HepG2 (cell line): ENCODE measurements around the gene NAT10. TPM values are rescaled to one million over a fixed set of nuclear protein-coding genes. Genes with fewer than 3 reads are reported as not detected.

ENCODE experiments used
- ATAC-seq: fragments of 200-7000 bp; cut with Tn5 transposase; 3 replicates; pipeline ENCODE4 v1.9.1; 2020; ENCODE audit warnings: mild to moderate bottlenecking, moderate library complexity
- BruUV-seq: library from RNA; stranded (reverse); fragments of 400-500 nt; replicated peaks from 2 replicates; lab custom pipeline; 2021; lab: Mats Ljungman, UMichigan
- CTCF ChIA-PET: fragments of 300-600 bp; formaldehyde crosslinking; extraction: SDS; loops from one replicate; lab custom pipeline; 2021; ENCODE audit warnings: low total read pairs, inconsistent platforms, low intra/inter-chr PET ratio; lab: Yijun Ruan, JAX
- POLR2A ChIA-PET: fragments of 350-600 bp; sonication (Branson Sonifier 250); formaldehyde crosslinking; loops from one replicate; lab custom pipeline; 2020; ENCODE audit warnings: antibody characterized with exemption, inconsistent platforms; lab: Yijun Ruan, JAX
- DNase-seq: peaks from one replicate; pipeline ENCODE4 v3.0.0-alpha.2; 2015; ENCODE audit warnings: low spot score
- FAIRE-seq: peaks from 3 replicates; lab custom pipeline; 2011; peaks lifted over from hg19 to GRCh38; lab: Jason Lieb, UNC
- H2AFZ ChIP-seq: one replicate; pipeline ENCODE4 v1.6.1; 2011; ENCODE audit warnings: low read length, inconsistent platforms
- H3K27ac ChIP-seq: fragments of 300-600 bp; 3 replicates; pipeline ENCODE4 v1.8.0; 2011; ENCODE audit warnings: mixed run types, mild to moderate bottlenecking, mixed read lengths, low read length, inconsistent platforms; ENCODE audit not compliant: insufficient read depth; ENCODE audit errors: extremely low read length
- H3K27me3 ChIP-seq, 2 experiments: fragments of 200-600 bp in 1 of 2; 2 replicates in 1 of 2; 3 replicates in 1 of 2; pipeline versions ENCODE4 v1.6.0 to v1.8.0; 2011; ENCODE audit warnings: low read length in 2 of 2, mild to moderate bottlenecking in 2 of 2, moderate library complexity in 2 of 2, inconsistent platforms in 1 of 2; ENCODE audit not compliant: insufficient read depth in 2 of 2, control insufficient read depth in 1 of 2
- H3K36me3 ChIP-seq, 2 experiments: fragments of 200-600 bp in 1 of 2; replicated peaks in 1 of 2; 2 replicates in 1 of 2; 3 replicates in 1 of 2; pipeline versions ENCODE4 v1.5.1 to v1.8.0; 2011; ENCODE audit warnings: low read length in 2 of 2, inconsistent platforms in 1 of 2; ENCODE audit not compliant: insufficient read depth in 2 of 2, control insufficient read depth in 1 of 2
- H3K4me1 ChIP-seq: 2 replicates; pipeline ENCODE4 v1.5.1; 2012; ENCODE audit warnings: low read length, inconsistent platforms; ENCODE audit not compliant: insufficient read depth
- H3K4me2 ChIP-seq: 2 replicates; pipeline ENCODE4 v1.6.0; 2011; ENCODE audit warnings: low read depth, low read length, inconsistent platforms
- H3K4me3 ChIP-seq, 3 experiments: fragments of 200-600 bp in 1 of 3; sonication (generic), shearing (Covaris generic) in 1 of 3; replicated peaks in 1 of 3; 2 replicates each; pipeline ENCODE4 v1.5.1; 2011 to 2016; ENCODE audit warnings: low read length in 3 of 3, inconsistent platforms in 2 of 3, low read depth in 2 of 3, mild to moderate bottlenecking in 2 of 3, control low read depth in 1 of 3, mixed read lengths in 1 of 3; ENCODE audit not compliant: insufficient read depth in 1 of 3
- H3K79me2 ChIP-seq: one replicate; pipeline ENCODE4 v1.6.1; 2011; ENCODE audit warnings: low read length, inconsistent platforms; ENCODE audit not compliant: insufficient read depth
- H3K9ac ChIP-seq: 2 replicates; pipeline ENCODE4 v1.6.0; 2011; ENCODE audit warnings: mild to moderate bottlenecking, low read depth, low read length, inconsistent platforms; ENCODE audit not compliant: insufficient read depth
- H3K9me3 ChIP-seq: 2 replicates; pipeline ENCODE4 v1.5.1; 2012; ENCODE audit warnings: mild to moderate bottlenecking, low read length
- H4K20me1 ChIP-seq: 2 replicates; pipeline ENCODE4 v1.6.0; 2011; ENCODE audit warnings: inconsistent platforms, mild to moderate bottlenecking, low read length, moderate library complexity; ENCODE audit not compliant: insufficient read depth
- CBX1 ChIP-seq: IDR thresholded peaks from one replicate; pipeline ENCODE4 v1.6.1; 2016; ENCODE audit warnings: antibody characterized with exemption, low read depth
- CEBPZ ChIP-seq: IDR thresholded peaks from 2 replicates; pipeline ENCODE4 v1.6.1; 2012; ENCODE audit warnings: low read length, improper control_type of control experiment
- GPN1 ChIP-seq: sonication (generic); formaldehyde crosslinking; IDR thresholded peaks from 2 replicates; pipeline ENCODE4 v1.5.1; 2020; ENCODE audit warnings: missing genetic modification reagents, borderline replicate concordance
- HDAC6 ChIP-seq: fragments of 200-600 bp; sonication (generic); IDR thresholded peaks from 2 replicates; pipeline ENCODE4 v1.7.0; 2017; ENCODE audit warnings: mild to moderate bottlenecking, antibody characterized with exemption, low read length, low read depth
- KMT2A ChIP-seq: sonication (generic); formaldehyde crosslinking; IDR thresholded peaks from 2 replicates; pipeline ENCODE4 v1.4.0; 2020; ENCODE audit warnings: missing genetic modification reagents
- NFYC ChIP-seq: IDR thresholded peaks from 2 replicates; pipeline ENCODE4 v1.6.1; 2016; ENCODE audit warnings: missing genetic modification reagents, missing compliant biosample characterization
- POLR2G ChIP-seq: fragments of 200-400 bp; formaldehyde crosslinking; IDR thresholded peaks from 2 replicates; pipeline ENCODE4 v1.6.1; 2018; ENCODE audit warnings: mild to moderate bottlenecking, low read depth, low read length, moderate library complexity
- RXRB ChIP-seq: IDR thresholded peaks from 2 replicates; pipeline ENCODE4 v1.6.1; 2016; ENCODE audit warnings: borderline replicate concordance, missing genetic modification reagents, missing compliant biosample characterization
- SMAD1 ChIP-seq: sonication (generic); formaldehyde crosslinking; IDR thresholded peaks from 2 replicates; pipeline ENCODE4 v1.4.0; 2020; ENCODE audit warnings: missing genetic modification reagents, low read depth, mild to moderate bottlenecking, borderline replicate concordance
- SRSF1 ChIP-seq: fragments of 200-400 bp; formaldehyde crosslinking; optimal IDR thresholded peaks from 2 replicates; pipeline ENCODE3; 2017; ENCODE audit warnings: mild to moderate bottlenecking, low read depth, low read length, moderate library complexity
- ZNF232 ChIP-seq: sonication (generic); formaldehyde crosslinking; IDR thresholded peaks from 2 replicates; pipeline ENCODE4 v1.4.0; 2020; ENCODE audit warnings: missing genetic modification reagents, borderline replicate concordance
- ZNF282 ChIP-seq: fragments of 450-650 bp; IDR thresholded peaks from 2 replicates; pipeline ENCODE4 v1.6.1; 2018; ENCODE audit not compliant: partially characterized antibody
- ZNF326 ChIP-seq: sonication (generic); formaldehyde crosslinking; IDR thresholded peaks from 2 replicates; pipeline ENCODE4 v1.4.0; 2020; ENCODE audit warnings: missing genetic modification reagents, borderline replicate concordance
- ZNF362 ChIP-seq: sonication (generic); formaldehyde crosslinking; IDR thresholded peaks from 2 replicates; pipeline ENCODE4 v1.4.0; 2020; ENCODE audit warnings: missing genetic modification reagents, mild to moderate bottlenecking, borderline replicate concordance
- ZNF652 ChIP-seq: IDR thresholded peaks from 2 replicates; pipeline ENCODE4 v1.6.1; 2016; ENCODE audit warnings: low read depth, borderline replicate concordance
- WGBS: methylation state at CpG from one replicate; pipeline ENCODE4 v1.1.6; 2017; ENCODE audit warnings: low lambda C conversion rate; 5-methylcytosine and 5-hydroxymethylcytosine counted together
- in situ Hi-C: cut with HindIII; loops from 2 replicates; pipeline ENCODE4 v1.10.0; 2017; ENCODE audit warnings: low pct_unique_long_range_greater_than_20kb; ENCODE audit not compliant: extremely low pct_ligation_motif_present
- intact Hi-C: fragments of 100-400 bp; cut with micrococcal nuclease; formaldehyde crosslinking; loops from one replicate; pipeline ENCODE4 v1.10.0; 2022; ENCODE audit not compliant: unreplicated experiment
- polyA plus RNA-seq, 8 experiments: library from polyadenylated mRNA; depleted of rRNA in 3 of 8; stranded (reverse) in 7 of 8; unstranded in 1 of 8; fragments of >200 nt; fragmentation: Illumina TruSeq in 4 of 8; extraction: Trizol in 4 of 8; gene quantifications; 2 replicates each; pipeline versions ENCODE4 v1.2.1 to v1.2.3, GENCODE V29; 2011 to 2016; ENCODE audit warnings: low read depth in 4 of 8, missing spikeins in 1 of 8, mixed read lengths in 1 of 8; ENCODE audit not compliant: insufficient read depth in 1 of 8
- total RNA-seq, 5 experiments: library from RNA; depleted of rRNA; stranded (reverse); fragments of >200 nt; fragmentation: Illumina TruSeq; extraction: Trizol; gene quantifications; 2 replicates each; pipeline ENCODE4 v1.2.3, GENCODE V29; 2016; ENCODE audit warnings: low read depth in 1 of 5

NAT10 gene
- total and polyA plus RNA-seq, 2 of the 13 experiments (the other 11 are each of a cell fraction or from before 2014, with no cell fraction given), result 33.9 to 51.9 TPM

GRCh38 chr11:34056672-34057071, 48.8 kb upstream of the NAT10 start:
- ATAC-seq, result no peak

GRCh38 chr11:34063061-34063795, 42.2 kb upstream of the NAT10 start:
- CTCF ChIA-PET, result no interaction called here
- TSS peak; percentile 12 for BruUV-seq
- TF ChIP-seq NFYC (CRISPR knock-in tag) (no peak), HDAC6 (no peak), CBX1 (no peak), SMAD1 (no peak), RXRB (no peak), ZNF362 (no peak), ZNF282 (no peak), ZNF326 (CRISPR knock-in tag) (no peak), KMT2A (CRISPR knock-in tag) (no peak), POLR2G (no peak), CEBPZ (no peak)

More at GRCh38 chr11:34056672-34057071, 48.8 kb upstream of the NAT10 start:
- peaks cover 70% of the 10 kb centered on the region for H4K20me1 ChIP-seq
- no TSS peak for BruUV-seq
- peaks cover 2 to 18% of the 10 kb centered on the region in 2 experiments for H3K36me3 ChIP-seq
- no peaks in the 10 kb centered on the region for H3K9me3 ChIP-seq
- DNase-seq (no peak), FAIRE-seq (no peak)
- no peaks in the 10 kb centered on the region for H3K27me3 ChIP-seq
- 48% methylated on average over 2 of the region's 2 CpGs for WGBS
- H2AFZ ChIP-seq, result no peak overlapping the region
- CTCF ChIA-PET, result no interaction called here
- H3K9ac ChIP-seq, result no peak overlapping the region
- H3K4me2 ChIP-seq, result peak overlapping the region; percentile 67
- no peak overlapping the region for H3K27ac ChIP-seq
- TF ChIP-seq SRSF1 (no peak), ZNF652 (CRISPR knock-in tag) (peak; percentile 76), GPN1 (CRISPR knock-in tag) (no peak), ZNF232 (CRISPR knock-in tag) (no peak)
- intact Hi-C loops, result no loop called here
- 0 out of 6 replicates have a peak overlapping the region, but pooled peaks of 1 of the 3 experiments have one; percentile 4 for H3K4me3 ChIP-seq
- in situ Hi-C loops, result no loop called here
- H3K4me1 ChIP-seq, result peaks cover 59% of the 10 kb centered on the region
- peaks cover 93% of the 10 kb centered on the region for H3K79me2 ChIP-seq
- POLR2A ChIA-PET, result no interaction called here

More at GRCh38 chr11:34063061-34063795, 42.2 kb upstream of the NAT10 start:
- WGBS, result 98% methylated on average over 2 of the region's 2 CpGs
- intact Hi-C loops, result no loop called here
- Histone ChIP-seq H3K4me1 (peaks cover 28% of the 10 kb centered on the region), H3K27ac (no peak overlapping the region), H3K4me2 (no peak overlapping the region), H3K79me2 (peaks cover 90% of the 10 kb centered on the region), H4K20me1 (peaks cover 84% of the 10 kb centered on the region), H3K9ac (no peak overlapping the region), H3K4me3 (no peak overlapping the region), H3K36me3 (peaks cover 2 to 26% of the 10 kb centered on the region in 2 experiments; a peak in 4 of 5 replicates), H2AFZ (no peak overlapping the region), H3K9me3 (no peaks in the 10 kb centered on the region), H3K27me3 (no peaks in the 10 kb centered on the region)
- POLR2A ChIA-PET, result no interaction called here
- in situ Hi-C loops, result no loop called here
- FAIRE-seq (no peak), DNase-seq (no peak), ATAC-seq (no peak)
